ENCODE results near the gene CBX3. TPM values are rescaled to one million over a fixed set of nuclear protein-coding genes. Genes with fewer than 3 reads are reported as not detected.
"Not testable (repeated sequence)": the region's sequence is repeated elsewhere in the genome, so short reads cannot be mapped to it uniquely, and the experiment has no call there.

CBX3 gene
- total RNA-seq: 100 to 1,000 TPM; 313 to 320 TPM

DNA sequence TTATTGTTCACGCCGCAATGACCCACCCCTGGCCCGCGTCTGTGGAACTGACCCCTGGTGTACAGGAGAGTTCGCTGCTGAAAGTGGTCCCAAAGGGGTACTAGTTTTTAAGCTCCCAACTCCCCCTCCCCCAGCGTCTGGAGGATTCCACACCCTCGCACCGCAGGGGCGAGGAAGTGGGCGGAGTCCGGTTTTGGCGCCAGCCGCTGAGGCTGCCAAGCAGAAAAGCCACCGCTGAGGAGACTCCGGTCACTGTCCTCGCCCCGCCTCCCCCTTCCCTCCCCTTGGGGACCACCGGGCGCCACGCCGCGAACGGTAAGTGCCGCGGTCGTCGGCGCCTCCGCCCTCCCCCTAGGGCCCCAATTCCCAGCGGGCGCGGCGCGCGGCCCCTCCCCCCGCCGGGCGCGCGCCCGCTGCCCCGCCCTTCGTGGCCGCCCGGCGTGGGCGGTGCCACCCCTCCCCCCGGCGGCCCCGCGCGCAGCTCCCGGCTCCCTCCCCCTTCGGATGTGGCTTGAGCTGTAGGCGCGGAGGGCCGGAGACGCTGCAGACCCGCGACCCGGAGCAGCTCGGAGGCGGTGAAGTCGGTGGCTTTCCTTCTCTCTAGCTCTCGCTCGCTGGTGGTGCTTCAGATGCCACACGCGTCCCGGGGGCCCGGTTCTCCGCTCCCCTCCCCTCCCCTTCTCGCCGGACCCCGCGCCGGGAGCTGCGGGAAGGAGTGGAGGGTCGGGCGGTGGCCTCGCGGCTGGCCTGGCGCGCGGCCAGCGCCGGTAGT, at the start of gene CBX3:
CBX3 (plus strand) TSS at position 499 of the 772 bp plus-strand sequence. CDS start 1,254 bp downstream, outside the sequence.
- CTCF ChIA-PET: interaction anchor here (0.7 to 1.6 kb wide), 6 partner anchors 14 to 164 kb away, joined by 3 to 4 read pairs (median 3); no protein-coding TSS in a partner anchor
- ATAC-seq: peak; percentile 56
- intact Hi-C loops (cut with micrococcal nuclease): loop anchor here (2.0 to 10.0 kb wide), 3 partner anchors 76 to 163 kb away; no protein-coding TSS in a partner anchor
- peak within 1 kb of the TSS; percentile 100 for H3K4me3 Mint-ChIP-seq
- peak within 1 kb of the TSS; percentile 100 for H3K27ac Mint-ChIP-seq
- H3K36me3 Mint-ChIP-seq (ENCODE audit: low read depth): peaks cover 77% of the 10 kb centered on the region
- peaks cover 30% of the 10 kb centered on the region for H3K4me1 Mint-ChIP-seq (ENCODE audit: low read depth)
- DNase-seq: peak; percentile 96
- H3K9me3 Mint-ChIP-seq: no peaks in the 10 kb centered on the region
- POLR2A ChIA-PET: interaction anchor here (0.6 to 19.0 kb wide), 16 partner anchors 9 to 164 kb away, joined by 3 to 588 read pairs (median 4); partner anchors contain the start of genes NFE2L3 and SNX10
- TF ChIP-seq, protein P1, sequence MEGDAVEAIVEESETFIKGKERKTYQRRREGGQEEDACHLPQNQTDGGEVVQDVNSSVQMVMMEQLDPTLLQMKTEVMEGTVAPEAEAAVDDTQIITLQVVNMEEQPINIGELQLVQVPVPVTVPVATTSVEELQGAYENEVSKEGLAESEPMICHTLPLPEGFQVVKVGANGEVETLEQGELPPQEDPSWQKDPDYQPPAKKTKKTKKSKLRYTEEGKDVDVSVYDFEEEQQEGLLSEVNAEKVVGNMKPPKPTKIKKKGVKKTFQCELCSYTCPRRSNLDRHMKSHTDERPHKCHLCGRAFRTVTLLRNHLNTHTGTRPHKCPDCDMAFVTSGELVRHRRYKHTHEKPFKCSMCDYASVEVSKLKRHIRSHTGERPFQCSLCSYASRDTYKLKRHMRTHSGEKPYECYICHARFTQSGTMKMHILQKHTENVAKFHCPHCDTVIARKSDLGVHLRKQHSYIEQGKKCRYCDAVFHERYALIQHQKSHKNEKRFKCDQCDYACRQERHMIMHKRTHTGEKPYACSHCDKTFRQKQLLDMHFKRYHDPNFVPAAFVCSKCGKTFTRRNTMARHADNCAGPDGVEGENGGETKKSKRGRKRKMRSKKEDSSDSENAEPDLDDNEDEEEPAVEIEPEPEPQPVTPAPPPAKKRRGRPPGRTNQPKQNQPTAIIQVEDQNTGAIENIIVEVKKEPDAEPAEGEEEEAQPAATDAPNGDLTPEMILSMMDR (IDR thresholded peaks at IDR 0.05): no peak
- H3K27me3 Mint-ChIP-seq: peaks cover 3% of the 10 kb centered on the region

DNA sequence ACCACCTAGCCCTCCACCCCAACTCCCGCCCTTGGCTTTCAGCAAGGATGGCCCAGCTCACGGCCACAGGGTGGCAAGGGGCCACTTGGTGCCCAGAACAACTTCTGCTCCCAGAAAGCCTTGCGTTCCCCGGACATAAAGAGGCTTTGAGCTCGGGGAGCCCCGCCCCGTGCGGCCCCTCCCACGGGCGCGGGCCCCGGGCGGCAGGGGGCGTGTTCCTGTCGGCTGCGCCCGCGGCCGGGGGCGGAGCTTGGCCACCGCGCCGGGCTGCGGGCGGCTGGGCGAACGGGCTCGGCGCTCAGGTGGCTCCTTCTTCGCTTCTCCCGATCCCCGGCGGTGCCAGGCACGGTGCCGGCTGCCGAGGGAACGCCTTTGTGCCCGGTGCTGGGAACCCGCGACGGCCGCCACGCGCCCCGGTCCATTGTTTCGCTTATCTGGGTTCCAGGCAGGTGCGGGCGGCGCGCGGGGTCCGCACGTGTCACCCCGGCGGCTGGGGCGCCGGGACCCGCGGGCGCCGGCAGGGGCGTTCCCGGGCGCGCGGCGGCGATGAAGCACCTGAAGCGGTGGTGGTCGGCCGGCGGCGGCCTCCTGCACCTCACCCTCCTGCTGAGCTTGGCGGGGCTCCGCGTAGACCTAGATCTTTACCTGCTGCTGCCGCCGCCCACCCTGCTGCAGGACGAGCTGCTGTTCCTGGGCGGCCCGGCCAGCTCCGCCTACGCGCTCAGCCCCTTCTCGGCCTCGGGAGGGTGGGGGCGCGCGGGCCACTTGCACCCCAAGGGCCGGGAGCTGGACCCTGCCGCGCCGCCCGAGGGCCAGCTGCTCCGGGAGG, 49.4 kb upstream of the CBX3 start, which contains the start of gene NFE2L3:
NFE2L3 (plus strand) TSS at position 246 of the 829 bp plus-strand sequence; CDS start at position 547, 301 bp downstream.
- H3K36me3 Mint-ChIP-seq (ENCODE audit: low read depth): peaks cover 30% of the 10 kb centered on the region
- ATAC-seq (peak; percentile 72), DNase-seq (peak; percentile 88)
- H3K4me3 Mint-ChIP-seq: peak within 1 kb of the TSS; percentile 96
- peaks cover 51% of the 10 kb centered on the region for H3K4me1 Mint-ChIP-seq (ENCODE audit: low read depth)
- no peaks in the 10 kb centered on the region for H3K27me3 Mint-ChIP-seq
- POLR2A ChIA-PET: interaction anchor here (0.6 to 13.9 kb wide), 11 partner anchors 9 to 141 kb away, joined by 3 to 359 read pairs (median 6); partner anchors contain the start of genes CBX3 and HNRNPA2B1
- CTCF ChIA-PET: interaction anchor here (0.9 to 2.9 kb wide), 9 partner anchors 40 to 259 kb away, joined by 3 to 20 read pairs (median 6); no protein-coding TSS in a partner anchor
- TF ChIP-seq, protein P1 (IDR thresholded peaks at IDR 0.05): no peak
- H3K9me3 Mint-ChIP-seq: no peaks in the 10 kb centered on the region
- intact Hi-C loops (cut with micrococcal nuclease): loop anchor here (5.0 kb wide), 1 partner anchor 60 kb away; no protein-coding TSS in a partner anchor
- H3K27ac Mint-ChIP-seq: peak within 1 kb of the TSS; percentile 99

DNA sequence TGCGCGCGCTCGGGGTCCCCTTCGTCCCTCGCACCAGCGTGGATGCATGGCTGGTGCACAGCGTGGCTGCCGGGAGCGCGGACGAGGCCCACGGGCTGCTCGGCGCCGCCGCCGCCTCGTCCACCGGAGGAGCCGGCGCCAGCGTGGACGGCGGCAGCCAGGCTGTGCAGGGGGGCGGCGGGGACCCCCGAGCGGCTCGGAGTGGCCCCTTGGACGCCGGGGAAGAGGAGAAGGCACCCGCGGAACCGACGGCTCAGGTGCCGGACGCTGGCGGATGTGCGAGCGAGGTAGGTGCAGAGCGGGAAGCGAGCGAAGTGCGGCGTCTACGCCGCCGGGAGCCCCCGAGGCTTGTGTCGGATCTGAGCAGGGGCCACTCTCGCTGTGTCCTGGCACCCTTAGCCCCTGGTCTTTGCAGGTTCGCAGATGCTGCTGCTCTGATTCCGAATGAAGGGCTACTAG, 48.7 kb upstream of the CBX3 start:
- Mint-ChIP-seq H3K4me3 (peak overlapping the region; percentile 96), H3K36me3 (ENCODE audit: low read depth) (peaks cover 36% of the 10 kb centered on the region), H3K4me1 (ENCODE audit: low read depth) (peaks cover 57% of the 10 kb centered on the region), H3K27ac (peak overlapping the region; percentile 96)
- ChIA-PET CTCF (interaction anchor here (0.9 to 2.9 kb wide), 7 partner anchors 40 to 260 kb away, joined by 3 to 20 read pairs (median 9); no protein-coding TSS in a partner anchor), POLR2A (interaction anchor here (0.6 to 13.9 kb wide), 10 partner anchors 9 to 87 kb away, joined by 3 to 359 read pairs (median 8); partner anchors contain the start of genes CBX3 and HNRNPA2B1)
- H3K27me3 Mint-ChIP-seq, H3K9me3 Mint-ChIP-seq: not testable (repeated sequence)
- peak; percentile 15 for ATAC-seq
- DNase-seq: peak; percentile 64
- intact Hi-C loops (cut with micrococcal nuclease): loop anchor here (1.0 to 5.0 kb wide), 2 partner anchors 34 to 61 kb away; no protein-coding TSS in a partner anchor

GRCh38 chr7:26153241-26153822, 48.2 kb upstream of the CBX3 start:
- no peaks in the 10 kb centered on the region for H3K27me3 Mint-ChIP-seq
- ChIA-PET CTCF (interaction anchor here (1.4 kb wide), 1 partner anchor 72 kb away, joined by 5 read pairs; no protein-coding TSS in a partner anchor), POLR2A (interaction anchor here (1.4 to 13.9 kb wide), 4 partner anchors 31 to 51 kb away, joined by 4 to 359 read pairs (median 66); partner anchors contain the start of genes CBX3 and HNRNPA2B1)
- peaks cover 62% of the 10 kb centered on the region for H3K4me1 Mint-ChIP-seq (ENCODE audit: low read depth)
- DNase-seq (peak; percentile 44), ATAC-seq (peak; percentile 23)
- H3K4me3 Mint-ChIP-seq: peak overlapping the region; percentile 96
- TF ChIP-seq, protein P1 (IDR thresholded peaks at IDR 0.05): no peak
- H3K9me3 Mint-ChIP-seq: no peaks in the 10 kb centered on the region
- H3K27ac Mint-ChIP-seq: peak overlapping the region; percentile 96
- intact Hi-C loops (cut with micrococcal nuclease): loop anchor here (1.0 to 5.0 kb wide), 2 partner anchors 34 to 61 kb away; no protein-coding TSS in a partner anchor
- peaks cover 40% of the 10 kb centered on the region for H3K36me3 Mint-ChIP-seq (ENCODE audit: low read depth)
